Karpas-422 (cell line): ENCODE results near the gene OSMR. TPM values are rescaled to one million over a fixed set of nuclear protein-coding genes. Genes with fewer than 3 reads are reported as not detected.

Experiments
- total RNA-seq: library from RNA; depleted of rRNA; stranded (reverse); fragments of >200 nt; shearing (Covaris generic); gene quantifications from 2 replicates; pipeline ENCODE4 v1.2.3, GENCODE V29; 2014; ENCODE audit warnings: low replicate concordance; rRNA removed

Gene OSMR
- total RNA-seq, 1 experiment from 2014 or later = 0.52 TPM

Other genes starting within 250 kb of the OSMR start
- gene RICTOR, start 228.4 kb downstream of the OSMR start, total RNA-seq = 24.5 and 42.7 TPM in 2 replicates